ENCODE data around the gene ABHD15.

The ABHD15 gene

GRCh38 chr17:29524692-29525091, 42.1 kb downstream of the ABHD15 start:
- TF ChIP-seq ZNF274 (IDR thresholded peaks at IDR 0.05; ENCODE audit: low read depth, low read length) = no peak
- no peak for TF ChIP-seq SUZ12 (IDR thresholded peaks at IDR 0.05; ENCODE audit: extremely low read depth, insufficient read depth, insufficient read length)
- TF ChIP-seq YY1 (IDR thresholded peaks at IDR 0.05; ENCODE audit: insufficient read depth, insufficient read length) = no peak
- Histone ChIP-seq H3K4me3 (ENCODE audit: insufficient read length, low read depth) (no peak overlapping the region), H3K9me3 (ENCODE audit: insufficient read depth, low read length) (no peaks in the 10 kb centered on the region), H3K27me3 (ENCODE audit: insufficient read depth, insufficient read length) (no peaks in the 10 kb centered on the region), H3K4me1 (ENCODE audit: insufficient read depth, insufficient read length) (no peaks in the 10 kb centered on the region), H3K9ac (ENCODE audit: insufficient read length, low read depth) (no peak overlapping the region), H3K36me3 (ENCODE audit: insufficient read depth, insufficient read length, low read length) (peaks cover 19% of the 10 kb centered on the region)
- no peak for DNase-seq (ENCODE audit: low read depth, low spot score)

GRCh38 chr17:29518359-29518758, 48.5 kb downstream of the ABHD15 start:
- Histone ChIP-seq H3K36me3 (ENCODE audit: insufficient read depth, insufficient read length, low read length) (peaks cover 31% of the 10 kb centered on the region), H3K9me3 (ENCODE audit: insufficient read depth, low read length) (no peaks in the 10 kb centered on the region), H3K27me3 (ENCODE audit: insufficient read depth, insufficient read length) (no peaks in the 10 kb centered on the region), H3K4me3 (ENCODE audit: insufficient read length, low read depth) (no peak overlapping the region), H3K9ac (ENCODE audit: insufficient read length, low read depth) (no peak overlapping the region), H3K4me1 (ENCODE audit: insufficient read depth, insufficient read length) (no peaks in the 10 kb centered on the region)
- TF ChIP-seq SUZ12 (IDR thresholded peaks at IDR 0.05; ENCODE audit: extremely low read depth, insufficient read depth, insufficient read length) (no peak), YY1 (IDR thresholded peaks at IDR 0.05; ENCODE audit: insufficient read depth, insufficient read length) (no peak), ZNF274 (IDR thresholded peaks at IDR 0.05; ENCODE audit: low read depth, low read length) (no peak)
- no peak for DNase-seq (ENCODE audit: low read depth, low spot score)

GRCh38 chr17:29514792-29515191, 52.0 kb downstream of the ABHD15 start:
- Histone ChIP-seq H3K4me3 (ENCODE audit: insufficient read length, low read depth) (no peak overlapping the region), H3K9me3 (ENCODE audit: insufficient read depth, low read length) (no peaks in the 10 kb centered on the region), H3K4me1 (ENCODE audit: insufficient read depth, insufficient read length) (no peaks in the 10 kb centered on the region), H3K9ac (ENCODE audit: insufficient read length, low read depth) (no peak overlapping the region), H3K27me3 (ENCODE audit: insufficient read depth, insufficient read length) (no peaks in the 10 kb centered on the region), H3K36me3 (ENCODE audit: insufficient read depth, insufficient read length, low read length) (peaks cover 35% of the 10 kb centered on the region)
- TF ChIP-seq YY1 (IDR thresholded peaks at IDR 0.05; ENCODE audit: insufficient read depth, insufficient read length) = no peak
- no peak for TF ChIP-seq ZNF274 (IDR thresholded peaks at IDR 0.05; ENCODE audit: low read depth, low read length)
- no peak for TF ChIP-seq SUZ12 (IDR thresholded peaks at IDR 0.05; ENCODE audit: extremely low read depth, insufficient read depth, insufficient read length)
- DNase-seq (ENCODE audit: low read depth, low spot score) = no peak

- Histone ChIP-seq H3K4me3 (ENCODE audit: insufficient read length, low read depth) (no peak overlapping the region), H3K36me3 (ENCODE audit: insufficient read depth, insufficient read length, low read length) (peaks cover 46% of the 10 kb centered on the region), H3K27me3 (ENCODE audit: insufficient read depth, insufficient read length) (no peaks in the 10 kb centered on the region), H3K9me3 (ENCODE audit: insufficient read depth, low read length) (no peaks in the 10 kb centered on the region), H3K4me1 (ENCODE audit: insufficient read depth, insufficient read length) (no peaks in the 10 kb centered on the region), H3K9ac (ENCODE audit: insufficient read length, low read depth) (no peak overlapping the region)
- TF ChIP-seq YY1 (IDR thresholded peaks at IDR 0.05; ENCODE audit: insufficient read depth, insufficient read length) (no peak), SUZ12 (IDR thresholded peaks at IDR 0.05; ENCODE audit: extremely low read depth, insufficient read depth, insufficient read length) (no peak), ZNF274 (IDR thresholded peaks at IDR 0.05; ENCODE audit: low read depth, low read length) (no peak)
- no peak for DNase-seq (ENCODE audit: low read depth, low spot score)
These were observed 55.9 kb downstream of the ABHD15 start for GRCh38 chr17:29510953-29511352.

Data from NT2/D1 (cell line).